NCI-H345 treated with DMSO at 0.1 percent for 48 hours (cell line): ENCODE data around the gene MMADHC.
A peak's percentile ranks its signal among the peaks of the same experiment; 100 is the strongest.
"Not testable (repeated sequence)": the region's sequence is repeated elsewhere in the genome, so short reads cannot be mapped to it uniquely, and the experiment has no call there.

ENCODE experiments used
- DNase-seq: peaks from one replicate; lab custom pipeline; 2025; ENCODE audit not compliant: unreplicated experiment; lab: John Stamatoyannopoulos, UW

Gene MMADHC

GRCh38 chr2:149595056-149595963 is 7.7 kb upstream of the MMADHC start:
- DNase-seq = no peak

- DNase-seq = no peak
These were observed 6.8 kb upstream of the MMADHC start for GRCh38 chr2:149594411-149594810.

GRCh38 chr2:149587950-149588487 is 444 bp upstream of the MMADHC start:
- no peak for DNase-seq

GRCh38 chr2:149586898-149587219 is 716 bp downstream of the MMADHC start:
- DNase-seq = no peak

- no peak for DNase-seq
These were observed 1.5 kb downstream of the MMADHC start for GRCh38 chr2:149586063-149586462.

- DNase-seq = no peak
These were observed 2.2 kb downstream of the MMADHC start for GRCh38 chr2:149585166-149585885.

- no peak for DNase-seq
These were observed 7.3 kb downstream of the MMADHC start for GRCh38 chr2:149579972-149580882.

- DNase-seq = no peak
These were observed 10.3 kb downstream of the MMADHC start for GRCh38 chr2:149577269-149577668.

- no peak for DNase-seq
These were observed 11.8 kb downstream of the MMADHC start for GRCh38 chr2:149575752-149576151.

GRCh38 chr2:149575277-149575676 is 12.3 kb downstream of the MMADHC start:
- DNase-seq = no peak

GRCh38 chr2:149573760-149574159 is 13.8 kb downstream of the MMADHC start:
- no peak for DNase-seq

- DNase-seq = no peak
These were observed 15.2 kb downstream of the MMADHC start for GRCh38 chr2:149572102-149572953.

GRCh38 chr2:149568138-149568537 is 19.4 kb downstream of the MMADHC start:
- DNase-seq = no peak

GRCh38 chr2:149566652-149567051 is 20.9 kb downstream of the MMADHC start:
- no peak for DNase-seq

GRCh38 chr2:149565625-149566024 is 21.9 kb downstream of the MMADHC start:
- DNase-seq = not testable (repeated sequence)

GRCh38 chr2:149564983-149565382 is 22.6 kb downstream of the MMADHC start:
- no peak for DNase-seq

GRCh38 chr2:149564097-149564496 is 23.5 kb downstream of the MMADHC start:
- no peak for DNase-seq

GRCh38 chr2:149562324-149562723 is 25.3 kb downstream of the MMADHC start:
- DNase-seq = no peak

GRCh38 chr2:149561309-149561926 is 26.2 kb downstream of the MMADHC start:
- DNase-seq = peak; percentile 57
